GM19043 (cell line): ENCODE results near the gene ENPP6.

Source experiments
- ATAC-seq: cut with Tn5 transposase; IDR thresholded peaks from one replicate; pipeline ENCODE4 v1.9.1; 2021; ENCODE audit warnings: low read depth; ENCODE audit not compliant: unreplicated experiment

ENPP6 gene

GRCh38 chr4:184110452-184111224 lies 107.0 kb downstream of the ENPP6 start:
- no peak for ATAC-seq

- ATAC-seq, result no peak
These were observed 109.6 kb downstream of the ENPP6 start for GRCh38 chr4:184108006-184108501.

- ATAC-seq, result no peak
These were observed 113.1 kb downstream of the ENPP6 start for GRCh38 chr4:184104419-184105101.

- no peak for ATAC-seq
These were observed 114.0 kb downstream of the ENPP6 start for GRCh38 chr4:184103527-184104264.

- no peak for ATAC-seq
These were observed 114.7 kb downstream of the ENPP6 start for GRCh38 chr4:184102927-184103326.

- ATAC-seq, result no peak
These were observed 115.2 kb downstream of the ENPP6 start for GRCh38 chr4:184102488-184102887.

- ATAC-seq, result no peak
These were observed 116.0 kb downstream of the ENPP6 start for GRCh38 chr4:184101711-184102110.

GRCh38 chr4:184100297-184100885 lies 117.3 kb downstream of the ENPP6 start:
- no peak for ATAC-seq

GRCh38 chr4:184099535-184099966 lies 118.1 kb downstream of the ENPP6 start:
- no peak for ATAC-seq

- no peak for ATAC-seq
These were observed 118.7 kb downstream of the ENPP6 start for GRCh38 chr4:184099000-184099399.

GRCh38 chr4:184097815-184098214 lies 119.9 kb downstream of the ENPP6 start:
- no peak for ATAC-seq

- ATAC-seq, result peak; percentile 63
These were observed 120.5 kb downstream of the ENPP6 start for GRCh38 chr4:184097241-184097605.

GRCh38 chr4:184096561-184097240 lies 121.0 kb downstream of the ENPP6 start:
- no peak for ATAC-seq

- no peak for ATAC-seq
These were observed 123.0 kb downstream of the ENPP6 start for GRCh38 chr4:184094532-184095159.

- no peak for ATAC-seq
These were observed 125.7 kb downstream of the ENPP6 start for GRCh38 chr4:184091986-184092385.

GRCh38 chr4:184090571-184090970 lies 127.1 kb downstream of the ENPP6 start:
- no peak for ATAC-seq

GRCh38 chr4:184080674-184081073 lies 137.0 kb downstream of the ENPP6 start:
- no peak for ATAC-seq

GRCh38 chr4:184074677-184075388 lies 142.8 kb downstream of the ENPP6 start:
- no peak for ATAC-seq

- ATAC-seq, result no peak
These were observed 149.6 kb downstream of the ENPP6 start for GRCh38 chr4:184067931-184068554.
